GM04504 (cell line): ENCODE data around the gene HOXC6.
"Not testable (repeated sequence)": the region's sequence is repeated elsewhere in the genome, so short reads cannot be mapped to it uniquely, and the experiment has no call there.

Experiments used
- DNase-seq: peaks from one replicate; pipeline ENCODE4 v3.0.0-alpha.2; 2012; ENCODE audit warnings: low read depth

The HOXC6 gene

GRCh38 chr12:54058128-54058768 is 30.0 kb downstream of the HOXC6 start:
- no peak for DNase-seq

GRCh38 chr12:54059668-54060067 is 31.4 kb downstream of the HOXC6 start:
- DNase-seq: no peak

- DNase-seq: no peak
These were observed 32.1 kb downstream of the HOXC6 start for GRCh38 chr12:54060174-54060974.

GRCh38 chr12:54060975-54061778 is 32.9 kb downstream of the HOXC6 start:
- DNase-seq: no peak

GRCh38 chr12:54065677-54066076 is 37.4 kb downstream of the HOXC6 start:
- DNase-seq: no peak

- no peak for DNase-seq
These were observed 38.2 kb downstream of the HOXC6 start for GRCh38 chr12:54066408-54066807.

- no peak for DNase-seq
These were observed 40.3 kb downstream of the HOXC6 start for GRCh38 chr12:54068418-54069070.

- DNase-seq: no peak
These were observed 43.7 kb downstream of the HOXC6 start for GRCh38 chr12:54071942-54072341.

- no peak for DNase-seq
These were observed 46.1 kb downstream of the HOXC6 start for GRCh38 chr12:54074308-54074707.

GRCh38 chr12:54075409-54075808 is 47.2 kb downstream of the HOXC6 start:
- no peak for DNase-seq

GRCh38 chr12:54075974-54076373 is 47.7 kb downstream of the HOXC6 start:
- no peak for DNase-seq

GRCh38 chr12:54077843-54078242 is 49.6 kb downstream of the HOXC6 start:
- DNase-seq: not testable (repeated sequence)

- not testable (repeated sequence) for DNase-seq
These were observed 50.9 kb downstream of the HOXC6 start for GRCh38 chr12:54079115-54079514.
